Measurements from ENCODE around the gene TRIAP1.
"Not testable (repeated sequence)": the region's sequence is repeated elsewhere in the genome, so short reads cannot be mapped to it uniquely, and the experiment has no call there.

The TRIAP1 gene

GRCh38 chr12:120468325-120468820 lies 22.2 kb upstream of the TRIAP1 start:
- peak in 1 of 2 experiments; percentile 53 for DNase-seq

DNA sequence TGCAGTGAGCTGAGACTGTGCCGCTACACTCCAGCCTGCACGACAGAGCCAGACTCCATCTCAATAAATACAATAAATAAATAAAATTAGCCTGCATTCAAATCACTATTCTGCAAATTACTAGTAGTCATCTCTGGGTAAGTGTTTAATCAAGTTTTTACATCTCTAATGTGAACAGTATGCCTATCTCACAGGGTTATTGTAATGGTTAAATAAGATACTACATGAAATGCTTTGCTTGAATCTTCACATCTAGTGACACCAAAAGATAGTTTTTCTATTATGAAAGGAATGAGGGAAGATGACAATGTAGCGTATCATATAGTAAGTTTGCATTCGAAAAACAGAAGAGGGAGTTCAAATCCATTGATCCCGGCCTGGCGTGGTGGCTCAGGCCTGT lies 21.3 kb upstream of the TRIAP1 start:
- no peak for DNase-seq

- peak in 1 of 2 experiments; percentile 52 for DNase-seq
Observed at GRCh38 chr12:120466560-120467315, 20.6 kb upstream of the TRIAP1 start.

GRCh38 chr12:120465756-120466155 lies 19.6 kb upstream of the TRIAP1 start:
- no peak for DNase-seq

DNA sequence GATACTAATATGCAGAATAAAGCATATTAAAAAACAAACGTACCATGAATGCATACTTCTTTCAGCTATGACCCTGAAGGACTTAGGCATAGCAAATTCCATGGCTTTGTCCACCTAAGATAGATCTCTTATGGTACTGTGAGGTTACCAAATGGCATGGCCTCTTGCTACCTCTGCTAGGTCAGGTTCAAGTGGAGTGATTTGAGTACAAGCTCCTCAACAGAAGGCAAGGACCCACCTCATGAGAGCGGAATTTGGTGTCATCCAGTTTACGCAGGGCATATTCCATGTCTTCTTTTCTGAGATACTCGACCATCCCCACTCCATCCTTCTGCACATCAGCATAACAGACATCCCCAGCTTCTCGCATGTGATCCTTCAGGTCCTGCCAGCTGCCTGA lies 17.5 kb upstream of the TRIAP1 start:
- no peak for DNase-seq

DNA sequence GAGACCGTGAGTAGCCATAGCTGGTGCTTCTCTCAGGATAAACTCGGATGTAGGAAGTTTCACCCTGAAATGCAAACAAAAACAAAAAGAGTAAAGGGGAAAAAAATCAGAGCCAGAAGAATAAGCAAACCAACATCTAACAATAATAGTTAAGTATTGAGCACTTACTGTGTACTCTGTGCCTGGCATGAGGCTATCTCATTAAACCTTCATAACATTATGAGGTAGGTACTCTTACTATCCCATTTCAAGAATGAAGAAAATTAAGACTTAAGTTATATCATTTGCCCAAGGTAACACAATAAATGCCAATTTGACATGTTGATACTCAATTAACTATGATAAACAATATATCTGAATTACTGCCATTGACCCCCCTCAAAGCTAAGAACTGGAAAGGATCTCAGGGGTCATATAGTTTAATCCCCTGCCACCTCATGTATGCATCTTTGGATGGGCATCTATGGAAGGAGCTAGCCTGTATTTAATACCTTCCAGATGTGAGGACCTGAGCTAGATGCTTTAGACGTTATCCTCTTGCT lies 16.0 kb upstream of the TRIAP1 start:
- DNase-seq = no peak

DNA sequence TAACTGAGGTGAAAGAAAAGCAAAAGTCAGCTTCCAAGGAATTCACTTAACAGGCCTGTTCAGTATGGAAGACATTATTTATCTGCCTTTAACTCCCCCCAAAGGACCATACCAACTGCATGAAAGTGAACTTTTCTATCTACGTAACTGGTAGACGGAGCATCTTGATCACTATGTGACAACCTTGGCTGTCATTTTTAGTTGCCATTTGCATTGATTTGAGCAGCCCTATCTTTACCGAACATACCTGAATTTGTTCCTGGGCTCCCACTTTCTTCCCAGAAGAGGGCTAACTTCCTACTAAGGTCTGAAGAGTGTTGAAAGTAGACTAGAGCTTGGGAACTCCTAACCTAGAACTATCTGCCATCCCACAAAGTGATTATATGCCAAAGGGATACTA lies 14.0 kb upstream of the TRIAP1 start:
- no peak for DNase-seq

DNA sequence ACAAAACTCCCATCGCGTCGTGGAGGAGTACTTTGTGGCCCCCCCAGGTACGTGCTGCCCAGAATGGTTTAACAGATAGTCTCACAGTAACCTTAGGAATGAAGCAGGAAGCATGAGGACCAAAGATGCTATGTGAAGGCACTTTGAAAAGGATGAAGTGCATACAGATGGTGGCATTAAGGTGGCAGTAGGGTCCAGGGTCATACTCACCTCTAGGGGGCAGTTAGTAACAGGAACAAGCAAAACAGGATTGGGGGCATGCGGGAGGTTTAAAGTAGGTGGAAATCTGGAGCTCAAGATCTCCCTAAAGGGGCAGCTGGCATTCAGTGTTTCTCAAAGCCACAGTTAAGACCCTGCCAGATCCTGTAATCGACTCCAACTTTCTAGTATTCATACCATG lies 10.9 kb upstream of the TRIAP1 start:
- peak in 1 of 2 experiments; percentile 10 for DNase-seq

- DNase-seq = no peak
Observed at GRCh38 chr12:120455302-120455701, 9.1 kb upstream of the TRIAP1 start.

DNA sequence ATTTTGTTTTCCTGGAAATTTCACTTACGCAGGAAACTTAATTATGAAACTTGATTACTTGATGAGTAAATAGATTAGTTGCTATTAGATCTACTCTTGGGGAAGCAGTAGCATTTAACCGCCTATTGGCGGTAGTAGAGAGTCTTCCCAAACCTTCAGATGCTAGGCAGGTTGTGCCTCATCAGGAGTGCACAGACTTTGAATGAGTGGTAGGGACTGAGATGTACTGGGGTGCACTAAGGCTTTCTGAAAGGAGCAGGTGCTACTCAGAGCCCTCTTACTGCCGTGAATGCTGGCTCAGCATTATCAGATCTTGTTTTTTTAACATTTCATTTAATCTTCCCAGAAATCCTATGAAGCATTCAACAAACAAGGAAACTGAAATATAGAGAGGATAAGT lies 7.8 kb upstream of the TRIAP1 start:
- DNase-seq = peak in 1 of 2 experiments; percentile 47

DNA sequence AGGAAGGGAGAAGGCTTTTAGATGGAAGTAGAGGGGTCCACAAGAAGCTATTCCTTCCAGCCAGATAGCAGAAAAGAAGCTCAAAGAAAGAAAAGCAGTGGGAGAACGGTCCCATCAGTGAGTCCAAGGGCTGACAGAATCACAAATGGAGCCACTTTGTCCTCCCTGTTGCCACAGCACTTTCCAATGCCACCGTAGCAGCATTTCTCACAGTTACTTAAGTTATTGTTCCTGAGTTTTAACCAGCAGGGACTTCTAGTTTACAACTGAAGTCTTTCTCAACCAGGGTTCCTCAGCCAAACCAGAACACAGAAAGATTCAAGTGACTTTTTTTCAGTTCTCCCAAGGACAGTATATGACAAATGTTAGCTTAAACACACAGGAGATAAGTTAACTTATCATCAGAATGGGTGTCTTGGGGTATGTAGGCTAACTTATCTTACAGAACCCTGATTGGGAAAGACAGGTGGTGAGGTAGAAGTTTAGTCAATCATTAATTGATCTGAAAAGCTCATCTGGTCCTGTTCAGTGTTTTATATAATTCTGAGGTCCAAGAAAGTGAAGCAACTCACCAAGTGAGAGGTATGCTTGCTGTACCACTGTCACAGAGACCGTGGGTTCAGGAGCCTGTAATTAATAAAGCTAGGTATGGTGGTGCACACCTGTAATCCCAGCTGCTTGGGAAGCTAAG lies 7.0 kb upstream of the TRIAP1 start:
- no peak for DNase-seq

- not testable (repeated sequence) for DNase-seq
Observed at GRCh38 chr12:120452524-120452923, 6.3 kb upstream of the TRIAP1 start.

DNA sequence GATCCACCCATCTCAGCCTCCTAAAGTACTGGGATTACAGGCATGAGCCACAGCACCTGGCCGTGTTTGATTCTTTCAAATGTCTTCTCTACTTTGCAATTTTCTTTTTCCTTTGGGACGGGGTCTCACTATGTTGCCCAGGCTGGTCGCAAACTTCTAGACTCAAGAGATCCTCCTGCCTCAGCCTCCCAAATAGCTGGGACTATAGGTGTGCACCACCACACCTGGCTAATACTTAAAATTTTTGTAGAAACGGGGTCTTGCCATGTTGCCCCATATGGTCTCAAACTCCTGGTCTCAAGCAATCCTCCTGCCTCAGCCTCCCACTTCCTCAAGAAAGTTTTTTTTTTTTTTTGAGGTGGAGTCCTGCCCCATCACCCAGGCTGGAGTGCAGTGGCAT lies 1.8 kb upstream of the TRIAP1 start:
- DNase-seq = no peak

DNA sequence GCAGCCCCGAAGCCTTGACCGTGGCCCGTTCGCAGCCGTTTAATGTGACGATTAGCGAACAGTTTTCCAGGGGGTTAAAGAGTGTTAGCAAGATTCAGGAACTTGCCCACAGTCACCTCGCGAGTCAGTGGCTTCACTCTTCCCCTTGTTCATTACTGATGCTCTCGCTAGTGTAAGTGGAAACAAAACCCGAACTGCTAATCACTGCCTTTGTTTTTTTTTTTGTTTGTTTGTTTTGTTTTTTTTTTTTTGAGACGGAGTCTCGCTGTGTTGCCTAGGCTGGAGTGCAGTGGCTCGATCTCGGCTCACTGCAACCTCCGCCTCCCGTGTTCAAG lies 627 bp upstream of the TRIAP1 start:
- DNase-seq = not testable (repeated sequence)

- no peak for DNase-seq
Observed at GRCh38 chr12:120444676-120445075, 1.5 kb downstream of the TRIAP1 start.

DNA sequence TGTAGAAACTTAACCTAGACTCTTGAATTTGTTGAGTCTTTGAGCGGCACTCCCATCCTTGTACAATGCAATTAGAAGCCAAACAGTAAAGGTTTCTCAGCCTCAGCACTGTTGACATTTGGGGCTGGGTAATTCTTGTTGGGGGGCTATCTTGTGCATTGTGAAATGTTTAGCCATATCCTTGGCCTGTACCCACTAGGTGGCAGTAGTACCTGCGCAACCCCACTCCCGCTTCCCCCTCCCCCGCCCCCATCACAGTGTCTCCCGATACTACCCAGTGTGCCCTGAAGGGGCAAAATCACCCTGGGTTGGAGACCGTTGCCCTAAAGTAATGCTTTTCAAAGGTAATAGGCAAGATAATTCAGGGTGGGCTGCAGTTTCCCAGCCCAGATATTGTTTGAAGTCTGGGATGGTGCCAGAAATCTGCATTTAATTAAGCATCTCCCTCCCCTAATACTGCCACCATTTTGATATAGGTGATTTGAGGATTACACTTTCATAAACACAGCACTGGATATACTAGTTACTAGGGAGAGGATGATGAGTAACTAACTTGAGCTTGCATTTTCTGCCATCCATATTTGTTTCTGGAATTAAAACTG lies 6.4 kb downstream of the TRIAP1 start:
- DNase-seq = peak; percentile 17 to 81

- DNase-seq = peak in 1 of 2 experiments; percentile 8
Observed at GRCh38 chr12:120438495-120439198, 7.5 kb downstream of the TRIAP1 start.

GRCh38 chr12:120437735-120438494 lies 8.3 kb downstream of the TRIAP1 start, which contains the start of gene COX6A1:
Gene COX6A1 (plus strand): TSS chr12:120438113. CDS start chr12:120438127, 14 bp downstream.
- peak; percentile 99 for DNase-seq

DNA sequence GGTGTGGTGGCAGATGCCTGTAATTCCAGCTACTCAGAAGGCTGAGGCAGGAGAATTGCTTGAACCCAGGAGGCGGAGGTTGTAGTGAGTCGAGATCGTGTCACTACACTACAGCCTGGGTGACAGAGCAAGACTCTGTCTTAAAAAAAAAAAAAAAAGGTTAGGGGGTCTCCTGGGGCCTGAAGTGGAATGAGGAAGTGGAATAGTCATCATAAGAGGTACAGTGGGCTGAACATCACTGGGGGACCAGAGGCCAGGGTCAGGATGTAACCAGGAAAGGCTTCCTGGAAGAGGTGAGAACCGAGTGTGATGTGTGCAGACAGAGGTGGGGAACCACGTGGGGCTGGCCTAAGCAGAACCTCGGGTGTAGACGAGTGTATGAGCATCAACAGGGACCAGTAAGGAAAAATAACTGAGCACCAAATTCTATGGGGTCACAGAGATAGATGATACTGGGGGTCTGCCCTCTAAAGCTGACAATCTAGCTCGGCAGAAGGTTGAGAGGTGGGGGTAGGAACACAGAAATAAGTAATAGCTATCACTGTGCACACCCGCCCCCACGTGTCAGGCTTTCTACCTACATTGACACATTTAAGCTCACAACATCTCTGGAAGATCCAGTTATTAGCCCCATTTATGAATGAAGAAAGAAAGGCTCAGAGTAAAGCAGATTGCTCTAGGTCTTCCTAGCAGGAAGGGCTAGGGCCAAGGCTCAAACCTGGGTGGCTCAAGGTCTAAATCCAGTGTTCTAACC lies 13.2 kb downstream of the TRIAP1 start:
- DNase-seq = no peak

DNA sequence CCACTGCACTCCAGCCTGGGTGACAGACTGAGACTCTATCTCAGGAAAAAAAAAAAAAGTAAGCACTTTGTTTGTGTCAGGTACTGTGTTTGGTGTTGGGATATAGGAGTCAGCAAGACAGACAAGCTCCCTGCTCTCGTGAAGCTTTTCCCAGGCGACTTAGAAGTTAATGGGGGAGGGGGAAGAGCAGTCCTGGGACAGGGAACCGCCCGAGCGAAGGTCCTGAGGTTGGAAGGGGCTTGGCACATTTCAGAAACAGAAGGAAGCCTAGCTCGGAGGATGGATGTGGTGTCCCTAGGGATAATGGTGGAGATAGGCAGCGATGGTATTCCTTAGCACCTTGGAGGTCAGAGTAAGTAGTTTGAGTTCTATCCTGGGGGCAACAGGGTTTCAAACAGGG lies 16.8 kb downstream of the TRIAP1 start:
- no peak for DNase-seq

- DNase-seq = no peak
Observed at GRCh38 chr12:120428597-120429229, 17.5 kb downstream of the TRIAP1 start.
